HG02798 (cell line): ENCODE data around the gene NCOA7.
"Not testable (repeated sequence)": the region's sequence is repeated elsewhere in the genome, so short reads cannot be mapped to it uniquely, and the experiment has no call there.

ENCODE experiments used
- ATAC-seq: cut with Tn5 transposase; IDR thresholded peaks from one replicate; pipeline ENCODE4 v1.9.1; 2021; ENCODE audit warnings: mild to moderate bottlenecking; ENCODE audit not compliant: unreplicated experiment, poor library complexity

Gene NCOA7

DNA sequence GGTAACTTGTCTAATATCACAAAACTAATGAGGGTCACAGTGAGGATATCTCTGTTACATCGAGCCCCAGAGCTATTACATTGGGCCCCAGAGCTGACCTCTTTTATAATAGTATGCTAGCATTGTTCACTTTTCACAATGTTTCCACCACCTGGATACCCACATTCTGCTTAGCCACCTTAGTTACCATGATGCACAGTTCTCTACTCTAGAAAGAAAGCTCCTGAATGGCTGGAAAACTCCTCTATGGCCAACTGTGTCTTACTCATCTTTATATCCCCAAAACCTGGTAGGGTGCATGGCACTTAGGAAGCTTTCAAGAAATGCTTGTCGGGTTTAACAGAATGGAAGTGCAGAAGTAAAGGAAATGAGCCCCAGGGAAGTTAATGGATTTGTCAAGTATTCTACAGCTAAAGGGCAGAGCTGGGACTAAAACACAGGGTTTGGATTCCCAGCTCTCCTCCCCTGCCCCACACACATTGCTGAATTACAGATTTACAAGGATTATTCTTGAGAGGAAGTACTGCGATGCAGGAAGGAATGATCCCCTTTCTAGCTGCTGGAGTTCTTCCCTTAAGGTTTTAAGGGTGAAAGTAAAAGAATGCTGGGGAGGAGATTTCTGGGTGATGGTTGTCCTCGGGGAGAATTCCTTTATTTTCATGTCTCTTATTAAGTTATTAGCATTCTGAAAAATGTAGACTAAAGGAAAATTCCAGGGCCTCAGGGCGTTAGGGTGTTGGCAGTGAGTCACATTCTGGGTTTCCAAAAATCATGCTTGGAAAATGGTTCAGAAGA is 149.7 kb downstream of the NCOA7 start:
- no peak for ATAC-seq

DNA sequence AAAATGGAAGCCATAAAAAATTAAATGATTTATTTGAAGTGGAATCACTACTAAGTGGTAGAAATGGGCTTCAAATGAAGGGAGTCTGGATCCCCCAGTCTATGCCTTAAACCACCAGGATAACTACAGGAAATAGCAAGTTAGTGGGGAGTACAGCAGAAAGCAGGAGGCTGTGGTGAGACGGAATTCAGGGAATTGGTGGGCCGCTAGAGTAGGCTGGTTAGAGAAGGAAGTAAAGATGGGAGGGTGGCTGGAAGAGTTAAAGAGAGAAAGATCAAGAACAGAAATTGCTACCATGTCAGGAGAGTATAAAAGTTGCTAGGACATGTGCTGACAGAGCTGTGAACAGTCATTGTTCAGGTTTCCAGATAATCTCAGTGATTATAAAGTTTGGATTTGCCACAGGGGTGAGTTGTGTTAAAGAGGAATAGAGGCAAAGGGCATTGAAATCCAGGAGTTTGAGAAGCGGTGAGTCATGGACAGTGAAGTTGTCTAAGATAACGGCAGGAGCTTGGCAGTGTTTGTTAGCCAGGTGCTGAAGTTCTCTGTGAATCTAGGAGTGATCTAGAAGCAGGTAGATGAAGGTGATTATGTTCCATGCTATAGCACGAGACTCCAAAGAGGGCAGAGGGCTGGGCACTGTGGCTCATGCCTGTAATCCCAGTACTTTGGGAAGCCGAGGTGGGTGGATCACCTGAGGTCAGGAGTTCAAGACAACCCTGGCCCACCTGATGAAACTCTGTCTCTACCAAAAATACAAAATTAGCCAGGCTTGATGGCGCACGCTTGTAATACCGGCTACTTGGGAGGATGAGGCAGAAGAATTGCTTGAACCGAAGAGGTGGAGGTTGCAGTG is 152.1 kb downstream of the NCOA7 start:
- ATAC-seq: no peak

DNA sequence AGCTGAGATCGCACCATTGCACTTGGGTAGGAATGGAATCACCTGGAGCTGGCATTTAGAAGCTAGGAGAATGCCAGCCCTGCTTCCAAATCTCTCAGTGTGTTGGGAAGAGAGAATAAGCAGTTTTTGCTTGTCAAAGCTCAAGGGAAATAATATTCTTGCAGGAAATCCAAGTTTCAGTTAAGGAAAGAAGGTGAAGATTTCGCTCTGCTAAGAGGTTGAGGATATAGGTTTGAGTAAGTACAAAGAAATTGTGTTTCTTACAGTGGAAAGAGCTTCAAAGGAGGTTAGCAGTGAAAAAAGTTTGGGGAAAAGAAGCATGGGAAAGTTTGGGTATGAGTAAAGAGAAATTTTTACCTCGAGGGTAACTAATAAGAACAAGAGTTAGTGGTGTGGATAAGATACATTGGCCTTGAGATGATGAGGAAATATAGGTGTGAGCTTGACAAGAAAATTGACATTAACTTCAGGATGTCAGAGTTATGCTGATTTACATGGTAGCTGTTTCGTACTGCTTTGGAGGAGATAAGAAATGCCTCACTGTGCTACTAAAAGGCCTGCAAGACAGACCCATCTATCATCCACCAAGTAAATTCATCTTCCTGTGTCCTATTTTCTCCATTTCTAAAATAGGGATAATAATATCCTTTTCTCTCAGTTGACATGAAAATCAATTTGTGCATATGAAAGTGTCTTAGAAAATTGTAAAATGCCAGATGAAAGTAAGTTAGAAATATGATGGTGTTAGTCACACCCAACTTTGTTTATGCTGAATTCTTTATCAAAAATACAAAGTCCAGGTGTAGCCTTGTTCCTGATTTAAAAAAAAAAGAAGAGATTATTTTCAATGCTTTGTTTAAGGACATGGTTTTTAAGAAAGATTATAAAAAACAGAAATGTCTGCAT is 153.0 kb downstream of the NCOA7 start:
- no peak for ATAC-seq

GRCh38 chr6:125944434-125944816 is 153.7 kb downstream of the NCOA7 start:
- no peak for ATAC-seq

- no peak for ATAC-seq
Measured at GRCh38 chr6:125944896-125945295, 154.1 kb downstream of the NCOA7 start.

DNA sequence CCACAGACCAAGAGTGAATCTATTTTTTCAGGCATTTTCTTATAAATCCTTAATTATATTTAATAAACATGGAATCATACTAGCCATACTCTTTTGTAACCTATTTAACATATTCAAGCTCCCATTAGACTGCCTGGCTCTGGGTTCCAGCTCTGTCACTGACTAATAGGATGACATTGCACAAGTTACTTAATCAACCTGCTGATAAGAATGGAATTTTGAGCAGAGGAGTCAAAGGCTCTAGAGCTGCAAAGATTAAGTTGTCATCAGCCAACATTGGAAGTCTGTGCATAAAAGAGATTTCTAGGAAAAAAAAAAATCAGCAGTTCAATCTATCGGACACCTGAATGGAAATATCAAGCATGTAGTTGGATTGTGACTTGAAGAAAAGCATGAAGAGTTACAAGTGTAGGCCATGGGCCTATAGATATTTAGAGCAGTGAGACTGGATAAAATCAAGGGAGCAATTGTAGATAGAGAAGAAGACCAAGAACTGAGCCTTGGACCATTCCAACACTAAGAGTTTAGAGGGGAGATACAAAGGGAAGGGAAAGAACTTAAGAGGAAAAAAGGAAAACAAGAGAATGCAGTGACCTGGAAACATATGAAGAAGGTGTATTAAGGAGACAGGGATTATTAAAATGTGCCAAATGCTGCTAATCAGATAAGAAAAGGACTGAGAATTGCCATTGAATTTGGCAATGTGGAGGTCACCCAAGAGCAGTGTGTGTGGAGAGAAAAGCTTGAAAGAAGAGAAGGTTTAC is 154.8 kb downstream of the NCOA7 start:
- no peak for ATAC-seq

GRCh38 chr6:125947615-125948014 is 156.9 kb downstream of the NCOA7 start:
- no peak for ATAC-seq

DNA sequence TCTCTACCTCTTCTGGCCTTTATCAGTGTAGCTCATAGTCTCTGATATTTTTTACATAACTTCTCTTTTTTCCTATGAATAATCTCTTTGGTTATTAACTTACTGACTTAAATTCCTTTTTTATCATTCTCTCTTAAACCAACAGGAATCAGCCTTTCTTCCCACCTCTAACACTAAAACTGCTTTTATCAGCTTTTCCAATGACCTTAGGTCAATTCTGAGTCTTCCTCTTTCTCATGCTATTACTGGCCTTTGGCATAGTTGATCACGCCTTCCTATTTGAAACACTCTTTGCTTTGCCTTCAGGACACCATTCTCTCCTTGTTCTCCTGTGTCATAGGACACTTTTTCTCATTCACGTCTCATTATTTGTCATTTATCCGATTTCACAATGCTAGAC is 157.7 kb downstream of the NCOA7 start:
- no peak for ATAC-seq

DNA sequence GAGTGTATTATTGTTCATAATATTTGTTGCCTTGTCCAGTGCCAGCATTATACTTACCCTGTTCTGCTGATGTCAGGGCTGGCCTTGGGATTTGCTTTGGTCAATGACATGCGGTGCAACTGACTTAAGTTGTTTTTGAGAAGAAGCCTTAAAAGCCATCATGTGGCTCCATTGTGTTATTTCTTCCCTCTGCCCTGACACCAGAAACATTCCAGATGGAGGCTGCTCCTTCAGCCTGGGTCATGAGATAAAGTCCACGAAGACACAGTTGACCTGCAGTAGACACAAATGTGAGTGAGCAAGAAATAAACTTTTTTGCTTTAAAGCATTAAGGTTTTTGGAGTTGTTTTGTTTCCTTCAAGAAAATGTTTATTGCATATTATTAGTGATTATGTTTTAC is 158.3 kb downstream of the NCOA7 start:
- no peak for ATAC-seq

DNA sequence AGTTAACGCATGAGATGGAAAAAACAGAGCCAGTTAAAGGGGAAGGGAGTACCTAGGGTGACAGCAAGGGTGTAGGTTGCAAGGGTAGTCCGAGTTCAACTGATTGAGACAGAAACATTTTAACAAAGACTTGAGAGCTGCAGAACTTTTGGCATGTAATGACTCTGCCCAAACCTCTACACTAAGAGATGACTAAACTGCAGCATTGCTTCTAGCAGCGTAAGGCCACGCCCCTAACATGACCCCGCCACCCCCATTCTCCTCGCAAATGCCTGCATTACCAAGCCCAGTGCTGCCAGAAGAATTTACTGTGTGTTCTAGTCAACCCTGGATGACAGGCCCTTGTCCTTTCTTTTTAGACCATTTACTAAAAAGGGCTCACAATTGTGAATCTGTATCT is 159.5 kb downstream of the NCOA7 start:
- ATAC-seq: no peak

- not testable (repeated sequence) for ATAC-seq
Measured at GRCh38 chr6:125950716-125951115, 160.0 kb downstream of the NCOA7 start.

DNA sequence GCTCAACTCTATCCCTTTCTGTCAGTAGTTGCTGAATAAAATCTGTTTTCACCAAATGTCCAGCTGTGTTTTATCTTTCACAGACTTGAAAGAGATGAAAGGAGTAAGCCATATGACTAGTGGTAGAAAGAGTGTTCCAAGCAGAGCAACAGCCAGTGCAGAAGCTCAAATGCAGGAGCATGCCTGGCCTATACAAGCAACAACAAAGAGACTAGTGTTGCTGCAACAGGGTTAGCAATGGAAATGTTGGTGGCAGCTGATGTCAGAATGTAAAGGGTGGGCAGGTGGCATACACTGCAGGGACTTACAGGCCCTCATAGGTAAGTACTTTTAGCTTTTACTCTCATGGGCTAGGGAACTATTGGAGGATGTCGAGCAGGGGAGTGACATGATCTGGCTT is 160.6 kb downstream of the NCOA7 start:
- no peak for ATAC-seq

- ATAC-seq: no peak
Measured at GRCh38 chr6:125952764-125953501, 162.2 kb downstream of the NCOA7 start.

- ATAC-seq: no peak
Measured at GRCh38 chr6:125953502-125953875, 162.7 kb downstream of the NCOA7 start.

GRCh38 chr6:125954735-125955339 is 164.1 kb downstream of the NCOA7 start:
- ATAC-seq: no peak

- ATAC-seq: no peak
Measured at GRCh38 chr6:125955973-125956372, 165.2 kb downstream of the NCOA7 start.

DNA sequence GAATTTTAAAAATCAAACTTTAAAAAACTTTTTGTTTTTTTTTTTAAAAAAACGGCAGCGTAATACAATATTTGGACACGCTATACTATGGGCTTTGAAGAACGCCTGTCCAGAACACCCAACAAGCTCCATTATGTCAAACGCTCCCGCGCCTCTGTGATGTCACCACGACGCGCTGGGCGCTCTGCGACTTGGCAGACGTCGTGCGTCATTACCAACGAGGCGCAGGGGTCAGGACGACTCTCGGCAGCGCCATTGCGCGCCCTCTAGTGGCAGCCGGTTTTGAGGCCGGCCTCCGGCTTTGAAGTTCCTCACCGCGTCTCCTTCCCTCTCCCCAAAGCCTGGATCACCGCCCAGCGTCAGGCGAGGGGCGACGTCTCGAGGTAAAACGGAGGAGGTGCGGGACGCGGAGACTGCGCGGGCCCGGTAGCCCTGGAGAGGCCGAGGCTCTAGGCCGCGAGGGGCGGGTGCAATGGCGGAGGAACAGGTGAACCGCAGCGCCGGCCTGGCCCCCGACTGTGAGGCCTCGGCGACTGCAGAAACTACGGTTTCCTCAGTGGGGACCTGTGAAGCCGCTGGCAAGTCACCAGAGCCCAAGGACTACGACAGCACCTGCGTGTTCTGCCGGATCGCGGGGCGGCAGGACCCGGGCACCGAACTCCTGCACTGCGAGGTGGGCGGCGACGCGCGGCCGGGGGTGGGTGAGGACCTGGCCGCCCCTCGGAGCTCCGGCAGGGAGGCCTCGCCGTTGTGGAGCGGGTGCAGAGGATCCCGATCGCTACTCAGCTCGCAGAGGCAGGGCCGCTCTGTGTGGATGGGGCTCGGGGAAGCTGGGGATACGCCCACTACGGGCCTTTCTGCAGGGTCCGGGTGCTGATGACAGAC is 166.0 kb downstream of the NCOA7 start, which contains the start of gene HINT3:
TSS of gene HINT3 (plus strand) at position 265 of the 885 bp plus-strand sequence. CDS start at position 473, 208 bp downstream.
- peak; percentile 96 for ATAC-seq

DNA sequence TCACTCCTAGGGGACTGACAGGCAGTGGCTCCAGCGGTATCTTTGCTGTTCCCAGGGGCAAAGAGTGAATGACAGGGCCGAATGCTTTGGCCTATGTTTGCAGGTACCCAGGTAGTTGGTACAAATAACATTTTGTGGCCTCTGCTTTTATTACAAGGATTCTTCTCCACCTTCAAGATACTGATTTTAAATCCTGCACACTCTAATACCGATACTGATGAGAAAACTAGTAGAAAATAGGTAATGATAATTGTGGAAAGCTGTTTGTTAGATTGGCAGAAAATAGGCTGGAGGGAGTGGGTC is 166.6 kb downstream of the NCOA7 start:
- ATAC-seq: no peak
